ENCODE data around the gene NEU3.

NEU3 gene

DNA sequence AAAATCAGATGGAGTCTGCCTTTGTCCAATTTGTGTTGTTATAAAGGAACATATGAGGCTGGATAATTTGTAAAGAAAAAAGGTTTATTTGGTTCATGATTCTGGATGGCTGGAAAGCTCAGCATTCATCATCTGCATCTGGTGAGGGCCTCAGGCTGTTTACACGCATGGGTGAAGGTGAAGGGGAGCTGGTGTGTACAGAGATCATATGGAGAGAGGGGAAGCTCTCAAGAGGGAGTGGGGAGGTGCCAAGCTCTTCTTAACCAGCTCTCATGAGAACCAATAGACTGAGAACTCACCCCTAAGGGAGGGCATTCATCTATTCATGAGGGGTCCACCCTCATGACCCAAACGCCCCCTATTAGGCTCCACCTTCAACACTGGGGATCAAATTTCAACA is 40.0 kb downstream of the NEU3 start:
- H3K4me3 ChIP-seq (ENCODE audit: low read length), result no peak overlapping the region
- TF ChIP-seq, protein P1, sequence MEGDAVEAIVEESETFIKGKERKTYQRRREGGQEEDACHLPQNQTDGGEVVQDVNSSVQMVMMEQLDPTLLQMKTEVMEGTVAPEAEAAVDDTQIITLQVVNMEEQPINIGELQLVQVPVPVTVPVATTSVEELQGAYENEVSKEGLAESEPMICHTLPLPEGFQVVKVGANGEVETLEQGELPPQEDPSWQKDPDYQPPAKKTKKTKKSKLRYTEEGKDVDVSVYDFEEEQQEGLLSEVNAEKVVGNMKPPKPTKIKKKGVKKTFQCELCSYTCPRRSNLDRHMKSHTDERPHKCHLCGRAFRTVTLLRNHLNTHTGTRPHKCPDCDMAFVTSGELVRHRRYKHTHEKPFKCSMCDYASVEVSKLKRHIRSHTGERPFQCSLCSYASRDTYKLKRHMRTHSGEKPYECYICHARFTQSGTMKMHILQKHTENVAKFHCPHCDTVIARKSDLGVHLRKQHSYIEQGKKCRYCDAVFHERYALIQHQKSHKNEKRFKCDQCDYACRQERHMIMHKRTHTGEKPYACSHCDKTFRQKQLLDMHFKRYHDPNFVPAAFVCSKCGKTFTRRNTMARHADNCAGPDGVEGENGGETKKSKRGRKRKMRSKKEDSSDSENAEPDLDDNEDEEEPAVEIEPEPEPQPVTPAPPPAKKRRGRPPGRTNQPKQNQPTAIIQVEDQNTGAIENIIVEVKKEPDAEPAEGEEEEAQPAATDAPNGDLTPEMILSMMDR (conservative IDR thresholded peaks at IDR 0.05; ENCODE audit: low read depth, low read length), result no peak

DNA sequence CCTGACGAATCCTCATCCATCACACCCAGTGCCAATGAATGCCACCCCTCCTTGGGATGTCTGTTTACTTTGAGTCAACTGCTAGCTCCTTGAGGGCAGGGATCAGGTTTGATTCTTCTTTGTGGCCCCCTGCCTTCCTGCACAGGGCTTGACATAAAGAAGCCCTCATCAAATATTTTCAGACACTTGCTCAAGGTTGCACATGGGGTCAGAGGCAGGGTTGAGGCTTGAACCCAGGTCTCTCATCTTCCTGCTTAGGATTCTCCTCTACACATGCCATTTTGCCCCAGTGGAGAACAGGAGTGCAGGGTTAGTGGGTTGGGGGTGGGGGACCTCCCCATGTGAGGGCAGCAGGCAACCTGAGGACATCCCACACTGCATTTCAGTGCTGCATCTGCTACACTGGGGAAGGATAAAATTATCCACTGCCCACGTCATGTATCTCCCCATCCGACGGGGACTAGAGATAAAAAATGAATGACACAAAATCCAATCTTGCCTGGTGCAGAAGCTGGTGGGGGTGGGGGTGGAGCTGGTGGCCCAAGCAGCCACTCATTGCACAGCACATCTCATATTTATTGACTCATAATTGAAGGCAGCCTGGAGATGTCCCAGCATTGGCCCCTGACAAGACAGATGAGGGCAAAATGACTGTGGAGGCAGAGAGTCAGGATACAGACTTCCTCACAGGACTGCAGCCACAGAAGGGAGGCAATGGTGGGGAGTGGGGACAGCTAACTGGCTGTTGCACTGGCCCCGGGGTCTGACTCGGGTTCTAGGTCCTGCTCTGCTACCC is 41.3 kb downstream of the NEU3 start:
- DNase-seq (ENCODE audit: low read depth), result no peak
- TF ChIP-seq, protein P1 (conservative IDR thresholded peaks at IDR 0.05; ENCODE audit: low read depth, low read length), result no peak
- H3K4me3 ChIP-seq (ENCODE audit: low read length), result no peak overlapping the region

More for the DNA sequence above, 40.0 kb downstream of the NEU3 start:
- DNase-seq (ENCODE audit: low read depth), result no peak

DNA sequence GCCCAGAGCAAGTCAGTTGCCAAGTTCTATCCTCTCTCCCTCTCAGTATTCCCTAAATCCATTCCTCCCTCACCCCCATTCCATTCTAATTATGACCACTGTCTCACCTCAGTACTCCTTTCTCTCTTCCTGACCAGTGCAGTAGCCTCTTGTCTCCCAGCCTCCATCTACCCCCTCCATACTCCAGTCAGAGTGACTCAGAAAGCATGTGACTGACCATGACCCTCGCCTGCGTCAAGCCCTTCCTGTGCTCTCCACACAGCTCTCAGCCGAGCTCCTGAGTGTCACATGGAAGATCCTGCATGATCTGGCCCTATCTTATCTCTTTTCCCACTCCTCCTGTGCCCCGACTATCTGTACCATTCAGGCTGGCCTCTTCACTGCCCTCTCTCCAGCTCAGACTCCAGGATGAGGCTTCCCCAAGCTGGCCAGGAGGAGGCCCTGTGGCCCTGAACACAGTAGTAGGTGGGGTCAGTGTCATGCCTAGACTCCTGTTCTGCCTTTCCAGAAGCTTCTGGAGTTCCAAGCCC is 42.6 kb downstream of the NEU3 start:
- TF ChIP-seq, protein P1 (conservative IDR thresholded peaks at IDR 0.05; ENCODE audit: low read depth, low read length), result no peak
- no peak overlapping the region for H3K4me3 ChIP-seq (ENCODE audit: low read length)
- DNase-seq (ENCODE audit: low read depth), result peak; percentile 64

DNA sequence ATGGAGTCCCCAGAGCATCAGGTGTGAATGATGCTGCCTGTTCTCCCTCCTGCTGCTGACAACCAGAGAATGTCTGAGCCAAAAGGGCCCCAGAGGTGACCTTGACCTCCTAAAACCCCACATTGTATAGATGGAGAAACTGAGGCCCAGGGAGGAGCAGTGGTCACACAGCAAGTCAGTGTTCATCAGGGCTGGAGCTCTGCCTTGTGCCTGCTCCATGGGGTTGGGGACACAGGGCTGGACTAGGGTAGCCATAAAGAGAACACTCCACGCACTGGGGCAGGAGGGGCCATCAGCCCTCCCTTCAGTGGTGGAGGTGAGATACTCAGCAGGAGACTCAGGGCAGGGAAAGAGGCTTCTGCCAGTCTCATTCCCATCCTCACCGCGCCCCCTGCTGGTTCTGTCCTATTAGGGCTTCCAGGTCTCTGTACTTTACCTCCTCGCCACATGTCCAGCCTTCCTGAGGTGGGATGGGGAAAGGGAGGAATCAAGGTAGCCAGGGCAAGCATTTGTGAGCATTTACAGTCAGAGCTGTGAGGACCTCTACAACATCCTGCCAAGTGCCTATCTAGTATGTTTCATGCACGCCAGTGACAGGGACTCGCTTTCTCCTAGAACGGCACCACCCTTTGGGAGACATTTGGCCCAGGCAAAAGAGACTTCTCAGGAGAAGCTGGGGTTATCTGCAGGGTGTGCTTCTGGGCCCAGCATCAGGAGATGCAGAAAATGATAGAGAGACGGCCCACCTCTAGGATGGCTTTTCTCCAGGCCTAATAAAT is 43.2 kb downstream of the NEU3 start:
- no peak overlapping the region for H3K4me3 ChIP-seq (ENCODE audit: low read length)
- no peak for DNase-seq (ENCODE audit: low read depth)
- TF ChIP-seq, protein P1 (conservative IDR thresholded peaks at IDR 0.05; ENCODE audit: low read depth, low read length), result peak; percentile 88

DNA sequence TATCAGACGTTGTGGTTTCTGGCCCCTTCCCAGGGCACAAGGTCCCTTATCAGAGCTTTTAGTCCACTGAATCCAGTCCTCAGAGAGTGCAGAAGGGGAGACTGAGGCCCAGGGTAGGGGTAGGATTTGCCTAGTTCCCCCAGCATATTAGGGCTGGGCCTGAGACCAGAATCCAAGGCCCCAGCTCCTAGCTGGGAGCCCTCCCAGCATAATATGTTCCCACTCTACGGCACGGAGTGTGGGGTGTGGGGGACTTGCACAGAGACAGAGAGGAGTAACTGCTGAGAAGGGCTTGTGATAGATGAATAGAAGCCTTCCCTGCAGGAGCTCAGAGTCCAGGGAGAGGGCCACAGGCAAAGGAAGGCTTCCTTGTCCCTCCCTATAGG is 43.8 kb downstream of the NEU3 start:
- no peak for DNase-seq (ENCODE audit: low read depth)
- TF ChIP-seq, protein P1 (conservative IDR thresholded peaks at IDR 0.05; ENCODE audit: low read depth, low read length), result no peak
- H3K4me3 ChIP-seq (ENCODE audit: low read length), result no peak overlapping the region

DNA sequence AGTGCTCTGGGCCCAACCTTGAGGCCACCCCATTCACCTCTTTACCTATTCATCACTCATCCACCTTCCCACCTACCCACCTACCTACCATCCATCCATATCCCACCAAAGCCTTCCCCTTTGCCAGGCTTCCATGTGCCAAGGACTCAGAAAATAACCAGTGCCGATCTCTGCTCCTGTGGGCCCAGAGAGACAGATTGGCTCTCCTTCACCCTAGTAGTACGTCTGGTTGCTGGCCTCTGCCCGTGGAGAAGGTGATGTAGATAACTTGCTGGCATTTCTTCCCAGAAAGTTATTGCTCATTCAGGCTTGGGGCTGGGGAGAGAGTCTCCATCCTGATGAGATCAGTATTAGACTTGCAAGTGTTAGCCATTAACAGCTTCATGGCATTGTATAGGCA is 45.2 kb downstream of the NEU3 start:
- no peak for DNase-seq (ENCODE audit: low read depth)
- H3K4me3 ChIP-seq (ENCODE audit: low read length), result no peak overlapping the region
- TF ChIP-seq, protein P1 (conservative IDR thresholded peaks at IDR 0.05; ENCODE audit: low read depth, low read length), result no peak
